ENCODE results near the gene ARID4B. TPM values are rescaled to one million over a fixed set of nuclear protein-coding genes. Genes with fewer than 3 reads are reported as not detected.

The ARID4B gene
- total RNA-seq, 1 experiment from 2014 or later: 56.6 TPM

DNA sequence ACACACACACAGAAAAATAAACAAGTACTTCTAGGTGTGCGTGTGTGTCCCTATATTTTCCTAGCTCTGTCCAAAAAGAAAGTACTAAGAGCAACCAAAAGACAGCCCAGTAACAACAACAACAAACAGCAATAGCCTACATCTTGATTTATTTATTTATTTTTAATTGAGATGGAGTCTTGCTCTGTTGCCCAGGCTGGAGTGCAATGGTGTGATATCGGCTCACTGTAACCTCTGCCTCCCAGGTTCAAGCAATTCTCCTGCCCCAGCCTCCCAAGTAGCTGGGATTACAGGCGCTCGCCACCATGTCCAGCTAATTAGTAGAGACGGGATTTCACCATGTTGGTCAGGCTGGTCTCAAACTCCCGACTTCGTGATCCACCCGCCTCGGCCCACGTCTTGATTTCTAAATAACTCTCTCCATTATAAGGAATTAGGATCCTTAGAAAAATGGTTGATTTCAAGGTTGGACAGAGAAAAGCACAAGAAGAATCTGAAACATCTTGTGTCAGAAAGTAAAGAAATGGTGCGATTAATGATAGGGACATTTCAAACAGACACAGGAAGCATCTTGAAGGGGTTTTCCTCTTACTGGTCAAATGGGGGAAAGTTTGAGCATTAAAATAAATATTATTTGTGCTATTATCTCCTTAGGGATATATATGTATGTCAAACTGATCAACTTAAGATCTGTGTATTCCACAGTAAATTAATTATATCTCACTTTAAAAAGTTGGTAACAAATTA, 59.4 kb downstream of the ARID4B start:
- no peak overlapping the region for H3K27ac Mint-ChIP-seq (ENCODE audit: unreplicated experiment)
- no TSS peak for BruUV-seq (replicated peaks)
- intact Hi-C loops (cut with micrococcal nuclease; ENCODE audit: unreplicated experiment): no loop called here
- H3K4me1 Mint-ChIP-seq (ENCODE audit: low read depth, unreplicated experiment): no peaks in the 10 kb centered on the region
- no peak for DNase-seq
- CTCF ChIA-PET: no interaction called here
- no peak overlapping the region for H3K4me3 Mint-ChIP-seq (ENCODE audit: low read depth, unreplicated experiment)
- no peaks in the 10 kb centered on the region for H3K27me3 Mint-ChIP-seq (ENCODE audit: unreplicated experiment)
- no peaks in the 10 kb centered on the region for H3K36me3 Mint-ChIP-seq (ENCODE audit: insufficient read depth, unreplicated experiment)
- H3K9me3 Mint-ChIP-seq (ENCODE audit: low read depth, unreplicated experiment): no peaks in the 10 kb centered on the region
- TF ChIP-seq, protein P1, sequence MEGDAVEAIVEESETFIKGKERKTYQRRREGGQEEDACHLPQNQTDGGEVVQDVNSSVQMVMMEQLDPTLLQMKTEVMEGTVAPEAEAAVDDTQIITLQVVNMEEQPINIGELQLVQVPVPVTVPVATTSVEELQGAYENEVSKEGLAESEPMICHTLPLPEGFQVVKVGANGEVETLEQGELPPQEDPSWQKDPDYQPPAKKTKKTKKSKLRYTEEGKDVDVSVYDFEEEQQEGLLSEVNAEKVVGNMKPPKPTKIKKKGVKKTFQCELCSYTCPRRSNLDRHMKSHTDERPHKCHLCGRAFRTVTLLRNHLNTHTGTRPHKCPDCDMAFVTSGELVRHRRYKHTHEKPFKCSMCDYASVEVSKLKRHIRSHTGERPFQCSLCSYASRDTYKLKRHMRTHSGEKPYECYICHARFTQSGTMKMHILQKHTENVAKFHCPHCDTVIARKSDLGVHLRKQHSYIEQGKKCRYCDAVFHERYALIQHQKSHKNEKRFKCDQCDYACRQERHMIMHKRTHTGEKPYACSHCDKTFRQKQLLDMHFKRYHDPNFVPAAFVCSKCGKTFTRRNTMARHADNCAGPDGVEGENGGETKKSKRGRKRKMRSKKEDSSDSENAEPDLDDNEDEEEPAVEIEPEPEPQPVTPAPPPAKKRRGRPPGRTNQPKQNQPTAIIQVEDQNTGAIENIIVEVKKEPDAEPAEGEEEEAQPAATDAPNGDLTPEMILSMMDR (IDR thresholded peaks at IDR 0.05; ENCODE audit: unreplicated experiment): no peak

DNA sequence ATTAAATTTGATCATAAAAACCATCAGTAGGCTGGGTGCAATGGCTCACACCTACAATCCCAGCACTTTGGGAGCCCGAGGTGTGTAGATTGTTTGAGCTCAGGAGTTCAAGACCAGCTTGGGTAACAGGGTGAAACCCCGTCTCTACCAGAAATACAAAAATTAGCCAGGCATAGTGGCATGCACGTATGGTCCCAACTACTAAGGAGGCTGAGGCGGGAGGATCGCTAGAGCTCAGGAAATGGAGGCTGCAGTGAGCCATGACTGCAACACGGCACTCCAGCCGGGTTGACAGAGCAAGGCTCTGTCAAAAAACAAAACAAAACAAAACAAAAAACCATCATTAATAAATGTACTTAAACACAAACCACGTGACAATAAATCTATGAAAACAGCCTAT, 61.0 kb downstream of the ARID4B start:
- intact Hi-C loops (cut with micrococcal nuclease; ENCODE audit: unreplicated experiment): no loop called here
- DNase-seq: no peak
- H3K27me3 Mint-ChIP-seq (ENCODE audit: unreplicated experiment): no peaks in the 10 kb centered on the region
- no peak overlapping the region for H3K4me3 Mint-ChIP-seq (ENCODE audit: low read depth, unreplicated experiment)
- no peak overlapping the region for H3K27ac Mint-ChIP-seq (ENCODE audit: unreplicated experiment)
- H3K4me1 Mint-ChIP-seq (ENCODE audit: low read depth, unreplicated experiment): peaks cover under 1% of the 10 kb centered on the region
- H3K36me3 Mint-ChIP-seq (ENCODE audit: insufficient read depth, unreplicated experiment): no peaks in the 10 kb centered on the region
- TF ChIP-seq, protein P1 (IDR thresholded peaks at IDR 0.05; ENCODE audit: unreplicated experiment): no peak
- BruUV-seq (replicated peaks): no TSS peak
- CTCF ChIA-PET: no interaction called here
- H3K9me3 Mint-ChIP-seq (ENCODE audit: low read depth, unreplicated experiment): no peaks in the 10 kb centered on the region

DNA sequence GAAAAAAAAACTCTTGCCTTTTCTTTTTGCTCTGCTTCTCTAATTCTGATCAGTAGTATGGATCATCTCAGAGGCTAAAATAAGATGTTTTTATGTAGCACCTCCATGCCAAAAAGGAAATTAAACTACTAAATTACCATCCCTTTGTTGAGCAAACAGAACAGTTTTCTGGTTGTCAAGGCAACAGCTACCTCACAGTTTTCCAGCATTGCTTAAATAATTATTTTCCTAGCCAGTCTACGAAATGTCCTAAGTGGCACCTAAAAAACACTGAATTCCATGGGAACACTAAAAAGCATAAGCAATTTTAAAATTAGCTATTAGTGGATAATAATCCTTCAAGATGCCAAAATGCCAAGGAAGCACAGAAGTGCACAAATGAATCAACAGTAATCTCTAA, 61.7 kb downstream of the ARID4B start:
- Mint-ChIP-seq H3K27ac (ENCODE audit: unreplicated experiment) (no peak overlapping the region), H3K36me3 (ENCODE audit: insufficient read depth, unreplicated experiment) (no peaks in the 10 kb centered on the region), H3K4me1 (ENCODE audit: low read depth, unreplicated experiment) (peaks cover 6% of the 10 kb centered on the region), H3K27me3 (ENCODE audit: unreplicated experiment) (no peaks in the 10 kb centered on the region), H3K9me3 (ENCODE audit: low read depth, unreplicated experiment) (no peaks in the 10 kb centered on the region), H3K4me3 (ENCODE audit: low read depth, unreplicated experiment) (no peak overlapping the region)
- TF ChIP-seq, protein P1 (IDR thresholded peaks at IDR 0.05; ENCODE audit: unreplicated experiment): no peak
- no TSS peak for BruUV-seq (replicated peaks)
- CTCF ChIA-PET: no interaction called here
- intact Hi-C loops (cut with micrococcal nuclease; ENCODE audit: unreplicated experiment): no loop called here
- DNase-seq: no peak

DNA sequence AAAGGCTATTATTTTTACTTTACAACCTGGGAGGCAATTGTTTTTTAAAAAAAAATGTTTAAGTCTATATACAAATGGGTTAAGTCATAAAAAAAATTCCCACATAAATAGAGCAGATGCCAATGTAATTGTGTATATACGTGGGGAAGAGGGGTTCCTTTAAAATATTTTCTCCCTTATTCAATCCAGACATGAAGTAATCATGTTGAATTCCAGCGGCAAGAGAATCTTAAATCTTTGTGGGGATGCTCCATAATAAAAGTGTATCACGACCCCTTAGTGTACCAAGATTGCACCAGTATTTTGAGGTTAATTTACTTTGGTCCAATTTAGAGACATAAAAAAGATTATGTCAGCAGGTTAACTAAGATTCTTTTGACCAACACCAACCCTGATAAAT, 62.1 kb downstream of the ARID4B start:
- TF ChIP-seq, protein P1 (IDR thresholded peaks at IDR 0.05; ENCODE audit: unreplicated experiment): no peak
- BruUV-seq (replicated peaks): no TSS peak
- H3K9me3 Mint-ChIP-seq (ENCODE audit: low read depth, unreplicated experiment): no peaks in the 10 kb centered on the region
- no peak overlapping the region for H3K4me3 Mint-ChIP-seq (ENCODE audit: low read depth, unreplicated experiment)
- no peaks in the 10 kb centered on the region for H3K27me3 Mint-ChIP-seq (ENCODE audit: unreplicated experiment)
- intact Hi-C loops (cut with micrococcal nuclease; ENCODE audit: unreplicated experiment): no loop called here
- CTCF ChIA-PET: no interaction called here
- H3K27ac Mint-ChIP-seq (ENCODE audit: unreplicated experiment): no peak overlapping the region
- no peak for DNase-seq
- peaks cover 8% of the 10 kb centered on the region for H3K4me1 Mint-ChIP-seq (ENCODE audit: low read depth, unreplicated experiment)
- H3K36me3 Mint-ChIP-seq (ENCODE audit: insufficient read depth, unreplicated experiment): no peaks in the 10 kb centered on the region
